ENCODE data around the gene MEGF6.

- TF ChIP-seq CTCF (IDR thresholded peaks at IDR 0.05) (no peak), POLR2A (IDR thresholded peaks at IDR 0.05) (no peak), POLR2AphosphoS5 (IDR thresholded peaks at IDR 0.05) (no peak)
Observed at GRCh38 chr1:3645666-3646355, 34.5 kb upstream of the MEGF6 start.
